ENCODE results near the gene TTLL5. TPM values are rescaled to one million over a fixed set of nuclear protein-coding genes. Genes with fewer than 3 reads are reported as not detected.
A peak's percentile ranks its signal among the peaks of the same experiment; 100 is the strongest.

TTLL5 gene
- total RNA-seq, 8 experiments from 2014 or later: 10.7 to 35.7 (median 17.2) TPM

- in situ Hi-C loops (cut with MboI; ENCODE audit: low pct_unique_long_range_greater_than_20kb in 2 of 9, low sequenced_read_pairs in 9 of 9, unreplicated experiment in 9 of 9): no loop called here
- Histone ChIP-seq H3K4me3 (no peak overlapping the region), H3K4me1 (replicated peaks in 1 of 2) (no peaks in the 10 kb centered on the region), H3K27ac (no peak overlapping the region)
- 83 to 100% (median 95%) methylated on average over 1 to 4 of the region's 4 CpGs; no CpG with 5 or more reads in 2 of the 10 experiments for WGBS, 10 experiments
- ATAC-seq (replicated peaks in 6 of 8): no peak
Measured at GRCh38 chr14:75764020-75764419, 103.0 kb downstream of the TTLL5 start.

DNA sequence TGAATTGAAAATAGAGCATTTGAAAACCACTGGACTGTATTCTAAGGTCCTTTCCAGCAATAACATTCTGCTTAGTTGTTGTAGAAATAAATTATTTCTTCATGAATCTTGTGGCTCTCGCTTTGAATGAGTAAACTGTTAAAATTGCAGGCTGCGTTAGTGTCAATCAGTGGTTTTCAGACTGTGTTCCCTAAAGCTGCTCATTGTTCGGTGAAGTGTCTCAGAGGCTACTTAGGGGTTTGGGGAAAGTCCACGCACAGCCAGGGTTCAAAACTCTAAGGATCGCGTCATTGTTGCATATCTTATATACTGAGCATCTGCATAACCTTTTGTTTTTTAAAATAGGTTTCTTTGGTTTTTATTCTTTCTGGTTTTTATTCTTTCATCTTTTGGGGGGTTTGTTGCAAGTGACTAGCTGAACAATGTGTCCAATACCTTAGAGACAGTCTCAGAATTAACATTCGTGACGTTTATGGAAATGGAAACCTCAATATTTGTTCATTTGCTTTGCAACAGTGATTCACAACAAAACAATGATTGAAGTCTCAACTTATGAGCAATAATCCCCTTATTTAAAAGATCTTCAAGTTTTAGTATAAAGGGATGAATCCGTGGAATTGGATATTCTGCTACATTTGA, 108.1 kb downstream of the TTLL5 start:
- Histone ChIP-seq H3K27ac (no peak overlapping the region), H3K4me1 (replicated peaks in 1 of 2) (no peaks in the 10 kb centered on the region), H3K4me3 (no peak overlapping the region)
- in situ Hi-C loops (cut with MboI; ENCODE audit: low pct_unique_long_range_greater_than_20kb in 2 of 9, low sequenced_read_pairs in 9 of 9, unreplicated experiment in 9 of 9): no loop called here
- ATAC-seq (replicated peaks in 6 of 8): no peak
- WGBS, 10 experiments: 57 to 95% (median 83%) methylated on average over 3 to 9 of the region's 9 CpGs

- Histone ChIP-seq H3K4me1 (replicated peaks in 1 of 2) (no peaks in the 10 kb centered on the region), H3K27ac (no peak overlapping the region), H3K4me3 (no peak overlapping the region)
- 71 to 100% (median 93%) methylated on average over 1 to 2 of the region's 2 CpGs; no CpG with 5 or more reads in 4 of the 10 experiments for WGBS, 10 experiments
- in situ Hi-C loops (cut with MboI; ENCODE audit: low pct_unique_long_range_greater_than_20kb in 2 of 9, low sequenced_read_pairs in 9 of 9, unreplicated experiment in 9 of 9): no loop called here
- no peak for ATAC-seq (replicated peaks in 6 of 8)
Measured at GRCh38 chr14:75770635-75771034, 109.6 kb downstream of the TTLL5 start.

- no peaks in the 10 kb centered on the region for H3K4me1 ChIP-seq (replicated peaks in 1 of 2)
- no peak overlapping the region for H3K4me3 ChIP-seq
- in situ Hi-C loops (cut with MboI; ENCODE audit: low pct_unique_long_range_greater_than_20kb in 2 of 9, low sequenced_read_pairs in 9 of 9, unreplicated experiment in 9 of 9): no loop called here
- 56 to 98% (median 93%) methylated on average over 5 to 6 of the region's 6 CpGs; no CpG with 5 or more reads in 1 of the 10 experiments for WGBS, 10 experiments
- H3K27ac ChIP-seq: no peak overlapping the region
- ATAC-seq (replicated peaks in 6 of 8): no peak
Measured at GRCh38 chr14:75771595-75771994, 110.5 kb downstream of the TTLL5 start.

GRCh38 chr14:75773046-75773445, 112.0 kb downstream of the TTLL5 start:
- H3K27ac ChIP-seq: no peak overlapping the region
- no peak for ATAC-seq (replicated peaks in 6 of 8)
- in situ Hi-C loops (cut with MboI; ENCODE audit: low pct_unique_long_range_greater_than_20kb in 2 of 9, low sequenced_read_pairs in 9 of 9, unreplicated experiment in 9 of 9): no loop called here
- H3K4me3 ChIP-seq: no peak overlapping the region
- no peaks in the 10 kb centered on the region for H3K4me1 ChIP-seq (replicated peaks in 1 of 2)

DNA sequence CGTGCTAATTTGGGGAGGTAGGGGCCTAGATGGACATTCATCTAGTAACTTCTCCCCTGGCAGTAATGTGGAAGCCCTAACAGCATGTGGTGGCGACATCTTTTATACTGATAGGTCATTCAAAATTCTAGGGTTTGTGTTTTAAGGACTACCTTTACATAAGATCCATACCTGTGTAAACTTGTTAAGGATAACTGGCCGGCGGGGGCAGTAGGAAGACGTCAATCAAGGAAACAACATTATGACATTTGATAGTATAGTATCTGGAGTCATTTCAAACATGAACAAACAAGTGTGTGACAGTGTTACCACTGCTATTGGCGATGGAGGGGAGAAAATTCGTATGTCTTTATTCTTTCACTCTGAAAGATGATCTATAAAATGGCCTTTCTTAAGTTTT, 120.0 kb downstream of the TTLL5 start:
- Histone ChIP-seq H3K27ac (no peak overlapping the region), H3K4me3 (no peak overlapping the region), H3K4me1 (replicated peaks in 1 of 2) (no peaks in the 10 kb centered on the region)
- ATAC-seq (replicated peaks in 6 of 8): no peak
- in situ Hi-C loops (cut with MboI; ENCODE audit: low pct_unique_long_range_greater_than_20kb in 2 of 9, low sequenced_read_pairs in 9 of 9, unreplicated experiment in 9 of 9): no loop called here
- WGBS, 10 experiments: 92 to 100% (median 96%) methylated on average over 3 to 7 of the region's 7 CpGs; no CpG with 5 or more reads in 1 of the 10 experiments

GRCh38 chr14:75783184-75783583, 122.1 kb downstream of the TTLL5 start:
- H3K4me3 ChIP-seq: no peak overlapping the region
- no peak for ATAC-seq (replicated peaks in 6 of 8)
- in situ Hi-C loops (cut with MboI; ENCODE audit: low pct_unique_long_range_greater_than_20kb in 2 of 9, low sequenced_read_pairs in 9 of 9, unreplicated experiment in 9 of 9): no loop called here
- 85 to 100% (median 96%) methylated on average over 2 to 4 of the region's 5 CpGs; no CpG with 5 or more reads in 4 of the 10 experiments for WGBS, 10 experiments
- H3K4me1 ChIP-seq (replicated peaks in 1 of 2): no peaks in the 10 kb centered on the region
- no peak overlapping the region for H3K27ac ChIP-seq

- ATAC-seq (replicated peaks in 6 of 8): no peak
- no peak overlapping the region for H3K4me3 ChIP-seq
- no peaks in the 10 kb centered on the region for H3K4me1 ChIP-seq (replicated peaks in 1 of 2)
- no peak overlapping the region for H3K27ac ChIP-seq
- in situ Hi-C loops (cut with MboI; ENCODE audit: low pct_unique_long_range_greater_than_20kb in 2 of 9, low sequenced_read_pairs in 9 of 9, unreplicated experiment in 9 of 9): no loop called here
- WGBS, 10 experiments: 87 to 100% (median 100%) methylated on average over 1 to 3 of the region's 3 CpGs
Measured at GRCh38 chr14:75783602-75784313, 122.7 kb downstream of the TTLL5 start.

- H3K27ac ChIP-seq: no peak overlapping the region
- no peak for ATAC-seq (replicated peaks in 6 of 8)
- in situ Hi-C loops (cut with MboI; ENCODE audit: low pct_unique_long_range_greater_than_20kb in 2 of 9, low sequenced_read_pairs in 9 of 9, unreplicated experiment in 9 of 9): no loop called here
- H3K4me1 ChIP-seq (replicated peaks in 1 of 2): no peaks in the 10 kb centered on the region
- no peak overlapping the region for H3K4me3 ChIP-seq
- 79 to 100% (median 97%) methylated on average over 1 to 3 of the region's 3 CpGs for WGBS, 10 experiments
Measured at GRCh38 chr14:75784314-75784686, 123.3 kb downstream of the TTLL5 start.

DNA sequence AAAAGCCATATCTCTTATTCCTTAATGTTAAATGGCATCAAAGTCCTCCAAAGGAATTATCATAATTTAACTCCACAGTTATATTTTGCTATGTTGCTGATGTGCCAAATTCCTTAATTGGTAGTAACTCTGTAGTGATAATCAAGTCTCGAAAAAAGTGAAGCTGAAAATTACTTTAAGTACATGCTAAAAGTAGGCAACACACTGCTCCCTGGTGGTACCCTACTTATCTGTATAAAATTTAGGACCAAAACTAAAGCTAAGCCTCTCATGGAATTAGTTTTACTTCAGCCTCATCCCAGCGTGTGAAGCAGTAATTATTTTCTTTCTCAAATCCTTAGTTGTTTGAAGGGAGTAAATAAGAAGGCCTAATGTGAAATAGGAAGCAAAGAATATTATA, 132.8 kb downstream of the TTLL5 start:
- H3K27ac ChIP-seq: no peak overlapping the region
- WGBS, 10 experiments: 28 to 100% (median 89%) methylated on average over 2 of the region's 2 CpGs; no CpG with 5 or more reads in 1 of the 10 experiments
- H3K4me1 ChIP-seq (replicated peaks in 1 of 2): no peaks in the 10 kb centered on the region
- in situ Hi-C loops (cut with MboI; ENCODE audit: low pct_unique_long_range_greater_than_20kb in 2 of 9, low sequenced_read_pairs in 9 of 9, unreplicated experiment in 9 of 9): no loop called here
- no peak for ATAC-seq (replicated peaks in 6 of 8)
- no peak overlapping the region for H3K4me3 ChIP-seq

DNA sequence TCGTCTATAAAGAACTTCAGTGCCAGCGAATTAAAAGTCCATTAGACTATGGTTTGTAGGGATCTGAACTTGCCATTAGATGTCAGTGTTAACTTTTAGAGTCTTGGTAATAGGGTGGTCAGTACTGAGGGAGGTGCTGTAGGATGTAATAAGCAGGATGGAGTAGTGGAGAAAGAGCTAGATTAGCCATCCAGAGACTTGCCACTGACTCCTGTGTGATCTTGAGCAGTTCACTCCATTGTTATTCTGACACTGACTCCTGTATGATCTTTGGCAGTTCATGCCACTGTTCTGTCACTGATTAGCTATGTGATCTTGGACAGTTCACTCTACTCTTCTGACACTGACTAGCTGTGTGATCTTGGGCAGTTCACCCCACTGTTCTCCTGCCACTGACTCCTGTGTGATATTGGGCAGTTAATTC, 133.6 kb downstream of the TTLL5 start:
- in situ Hi-C loops (cut with MboI; ENCODE audit: low pct_unique_long_range_greater_than_20kb in 2 of 9, low sequenced_read_pairs in 9 of 9, unreplicated experiment in 9 of 9): no loop called here
- no peak overlapping the region for H3K4me3 ChIP-seq
- H3K4me1 ChIP-seq (replicated peaks in 1 of 2): no peaks in the 10 kb centered on the region
- H3K27ac ChIP-seq: no peak overlapping the region
- peak in 4 of 8 experiments; percentile 59 to 95 (median 84) for ATAC-seq (replicated peaks in 6 of 8)
- 17 to 100% (median 79%) methylated on average over 2 of the region's 2 CpGs; no CpG with 5 or more reads in 4 of the 10 experiments for WGBS, 10 experiments

DNA sequence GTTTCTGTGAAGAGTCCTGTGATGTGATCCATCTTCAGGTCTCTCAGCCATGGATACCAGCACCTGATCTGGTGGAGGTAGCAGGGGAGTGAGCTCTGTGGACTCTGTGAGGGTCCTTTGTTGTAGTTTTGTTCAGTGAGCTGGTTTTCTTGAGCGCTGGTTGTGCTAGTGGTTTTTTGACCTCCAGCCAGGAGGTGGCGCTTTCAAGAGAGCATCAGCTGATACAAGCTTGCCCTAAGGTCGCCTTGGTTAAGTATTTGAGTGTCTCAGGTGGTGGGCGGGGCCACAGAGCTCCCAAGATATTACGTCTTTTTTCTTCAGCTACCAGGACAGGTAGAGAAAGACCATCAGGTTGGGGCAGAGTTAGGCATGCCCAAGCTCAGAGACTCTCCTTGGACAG, 139.7 kb downstream of the TTLL5 start:
- ATAC-seq (replicated peaks in 6 of 8): no peak
- H3K4me3 ChIP-seq: no peak overlapping the region
- WGBS, 10 experiments: 90 to 100% (median 94%) methylated on average over 1 to 3 of the region's 5 CpGs; no CpG with 5 or more reads in 3 of the 10 experiments
- H3K4me1 ChIP-seq (replicated peaks in 1 of 2): peaks cover 4 to 14% of the 10 kb centered on the region in 2 donors
- in situ Hi-C loops (cut with MboI; ENCODE audit: low pct_unique_long_range_greater_than_20kb in 2 of 9, low sequenced_read_pairs in 9 of 9, unreplicated experiment in 9 of 9): no loop called here
- H3K27ac ChIP-seq: no peak overlapping the region

- no peak for ATAC-seq (replicated peaks in 6 of 8)
- H3K4me3 ChIP-seq: no peak overlapping the region
- in situ Hi-C loops (cut with MboI; ENCODE audit: low pct_unique_long_range_greater_than_20kb in 2 of 9, low sequenced_read_pairs in 9 of 9, unreplicated experiment in 9 of 9): no loop called here
- H3K4me1 ChIP-seq (replicated peaks in 1 of 2): peaks cover 4 to 14% of the 10 kb centered on the region in 2 donors
- 78 to 100% (median 89%) methylated on average over 1 of the region's 1 CpG; no CpG with 5 or more reads in 3 of the 10 experiments for WGBS, 10 experiments
- no peak overlapping the region for H3K27ac ChIP-seq
Measured at GRCh38 chr14:75802486-75802885, 141.4 kb downstream of the TTLL5 start.

Measured in motor neuron (in vitro differentiated cells).